Keratinocyte (primary cell): ENCODE data around the gene GPR34. TPM values are rescaled to one million over a fixed set of nuclear protein-coding genes. Genes with fewer than 3 reads are reported as not detected.

Experiments used
- DNase-seq: peaks from one replicate; pipeline ENCODE4 v3.0.0-alpha.2; 2011; ENCODE audit warnings: low read depth, missing footprints, low spot score
- FAIRE-seq: peaks from 2 replicates; lab custom pipeline; 2011; peaks lifted over from hg19 to GRCh38; lab: Jason Lieb, UNC
- H2AFZ ChIP-seq: 2 replicates; pipeline ENCODE4 v1.6.0; 2012; ENCODE audit warnings: low read length, control low read depth, inconsistent platforms; ENCODE audit not compliant: control insufficient read depth
- H3K27ac ChIP-seq: 2 replicates; pipeline ENCODE4 v1.5.1; 2011; ENCODE audit warnings: low read length; ENCODE audit not compliant: control insufficient read depth, insufficient read depth
- H3K27me3 ChIP-seq: 3 replicates; pipeline ENCODE4 v1.6.0; 2011; ENCODE audit warnings: low read length; ENCODE audit not compliant: control insufficient read depth, insufficient read depth; ENCODE audit errors: extremely low read depth
- H3K36me3 ChIP-seq, 2 experiments: 2 replicates in 1 of 2; 3 replicates in 1 of 2; pipeline ENCODE4 v1.5.1; 2011; ENCODE audit warnings: low read length in 2 of 2, mild to moderate bottlenecking in 1 of 2; ENCODE audit not compliant: control insufficient read depth in 2 of 2, insufficient read depth in 2 of 2; ENCODE audit errors: extremely low read depth in 1 of 2
- H3K4me1 ChIP-seq: 3 replicates; pipeline ENCODE4 v1.5.1; 2011; ENCODE audit warnings: low read length; ENCODE audit not compliant: control insufficient read depth, insufficient read depth; ENCODE audit errors: extremely low read depth
- H3K4me2 ChIP-seq: 3 replicates; pipeline ENCODE4 v1.6.0; 2011; ENCODE audit warnings: low read depth, low read length; ENCODE audit not compliant: control insufficient read depth, insufficient read depth; ENCODE audit errors: extremely low read depth
- H3K4me3 ChIP-seq, 3 experiments: fragments of 200-600 bp in 1 of 3; sonication (generic) in 1 of 3; 2 replicates in 2 of 3; 3 replicates in 1 of 3; pipeline ENCODE4 v1.5.1; 2011 to 2016; ENCODE audit warnings: low read length in 3 of 3, mild to moderate bottlenecking in 3 of 3, control low read depth in 2 of 3, inconsistent platforms in 1 of 3, low read depth in 1 of 3, mixed read lengths in 1 of 3, mixed run types in 1 of 3, moderate library complexity in 1 of 3; ENCODE audit not compliant: control insufficient read depth in 2 of 3, insufficient read depth in 2 of 3; ENCODE audit errors: extremely low read depth in 1 of 3
- H3K79me2 ChIP-seq: 2 replicates; pipeline ENCODE4 v1.6.0; 2012; ENCODE audit warnings: low read length; ENCODE audit not compliant: control insufficient read depth, insufficient read depth
- H3K9ac ChIP-seq: 3 replicates; pipeline ENCODE4 v1.6.0; 2011; ENCODE audit warnings: low read length; ENCODE audit not compliant: control insufficient read depth, insufficient read depth; ENCODE audit errors: extremely low read depth
- H3K9me1 ChIP-seq: 3 replicates; pipeline ENCODE4 v1.6.0; 2011; ENCODE audit warnings: low read length; ENCODE audit not compliant: control insufficient read depth, insufficient read depth; ENCODE audit errors: extremely low read depth
- H3K9me3 ChIP-seq: 2 replicates; pipeline ENCODE4 v1.5.1; 2012; ENCODE audit warnings: low read depth, low read length; ENCODE audit not compliant: control insufficient read depth
- H4K20me1 ChIP-seq: 3 replicates; pipeline ENCODE4 v1.6.0; 2011; ENCODE audit warnings: low read length; ENCODE audit not compliant: control insufficient read depth, insufficient read depth; ENCODE audit errors: extremely low read depth
- EZH2 ChIP-seq: IDR thresholded peaks from one replicate; pipeline ENCODE4 v1.6.1; 2012; ENCODE audit warnings: inconsistent platforms, mild to moderate bottlenecking, low read length, moderate library complexity
- dilution Hi-C: fragments of 300-500 bp; cut with MboI; formaldehyde crosslinking; loops from one replicate; pipeline ENCODE4 v1.7.0; 2020; ENCODE audit warnings: low sequenced_read_pairs; ENCODE audit not compliant: extremely low pct_ligation_motif_present
- polyA plus RNA-seq, 5 experiments: library from polyadenylated mRNA; depleted of rRNA in 3 of 5; stranded (reverse) in 3 of 5; stranded (forward) in 1 of 5; unstranded in 1 of 5; fragments of >200 nt; gene quantifications; 1 replicate in 1 of 5; 2 replicates in 3 of 5; 3 replicates in 1 of 5; pipeline versions ENCODE4 v1.2.1 to v1.2.3, GENCODE V29; 2011 to 2012; ENCODE audit warnings: missing spikeins in 2 of 5, low read depth in 1 of 5, low replicate concordance in 1 of 5
- TF ChIP-seq, protein P1 (sequence below), 3 experiments: IDR thresholded peaks in 1 of 3; conservative IDR thresholded peaks in 1 of 3; optimal IDR thresholded peaks in 1 of 3; 2 replicates in 2 of 3; 3 replicates in 1 of 3; pipeline versions ENCODE3 to v1.5.1; 2011; ENCODE audit warnings: low read length in 3 of 3, mild to moderate bottlenecking in 3 of 3, moderate library complexity in 2 of 3, control low read depth in 1 of 3, inconsistent platforms in 1 of 3; ENCODE audit not compliant: insufficient read depth in 2 of 3; ENCODE audit errors: extremely low read depth in 1 of 3

The GPR34 gene
- polyA plus RNA-seq, 1 donor (not counting 4 experiments of a cell fraction or from before 2014, with no cell fraction given) = not detected

DNA sequence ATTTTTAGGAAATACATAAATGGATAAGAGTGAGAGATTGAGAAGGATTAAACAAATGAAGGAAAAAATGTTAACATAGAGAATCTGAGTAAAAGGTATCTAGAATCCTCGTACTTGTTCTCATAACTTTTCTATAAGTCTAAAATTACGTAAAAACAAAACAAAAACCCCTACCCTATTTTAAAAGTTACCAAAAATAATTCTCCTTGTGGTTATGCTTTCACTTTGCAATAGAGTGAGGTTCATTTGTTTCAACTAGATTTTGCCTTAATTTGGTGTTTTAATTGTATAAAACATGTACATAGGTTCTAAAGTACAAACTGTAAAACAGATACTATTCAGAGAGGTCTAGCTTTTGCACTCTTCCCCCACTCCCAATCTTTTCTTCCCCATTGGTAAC is 3.8 kb upstream of the GPR34 start:
- H3K9me3 ChIP-seq = no peaks in the 10 kb centered on the region
- H3K36me3 ChIP-seq = no peaks in the 10 kb centered on the region
- H3K9me1 ChIP-seq = no peaks in the 10 kb centered on the region
- no peak overlapping the region for H3K4me2 ChIP-seq
- H3K27me3 ChIP-seq = no peaks in the 10 kb centered on the region
- no peak overlapping the region for H3K9ac ChIP-seq
- no peaks in the 10 kb centered on the region for H3K79me2 ChIP-seq
- H3K27ac ChIP-seq = no peak overlapping the region
- no peaks in the 10 kb centered on the region for H4K20me1 ChIP-seq
- H2AFZ ChIP-seq = no peak overlapping the region
- dilution Hi-C loops = no loop called here
- DNase-seq = no peak
- no peak for FAIRE-seq
- TF ChIP-seq, protein P1, sequence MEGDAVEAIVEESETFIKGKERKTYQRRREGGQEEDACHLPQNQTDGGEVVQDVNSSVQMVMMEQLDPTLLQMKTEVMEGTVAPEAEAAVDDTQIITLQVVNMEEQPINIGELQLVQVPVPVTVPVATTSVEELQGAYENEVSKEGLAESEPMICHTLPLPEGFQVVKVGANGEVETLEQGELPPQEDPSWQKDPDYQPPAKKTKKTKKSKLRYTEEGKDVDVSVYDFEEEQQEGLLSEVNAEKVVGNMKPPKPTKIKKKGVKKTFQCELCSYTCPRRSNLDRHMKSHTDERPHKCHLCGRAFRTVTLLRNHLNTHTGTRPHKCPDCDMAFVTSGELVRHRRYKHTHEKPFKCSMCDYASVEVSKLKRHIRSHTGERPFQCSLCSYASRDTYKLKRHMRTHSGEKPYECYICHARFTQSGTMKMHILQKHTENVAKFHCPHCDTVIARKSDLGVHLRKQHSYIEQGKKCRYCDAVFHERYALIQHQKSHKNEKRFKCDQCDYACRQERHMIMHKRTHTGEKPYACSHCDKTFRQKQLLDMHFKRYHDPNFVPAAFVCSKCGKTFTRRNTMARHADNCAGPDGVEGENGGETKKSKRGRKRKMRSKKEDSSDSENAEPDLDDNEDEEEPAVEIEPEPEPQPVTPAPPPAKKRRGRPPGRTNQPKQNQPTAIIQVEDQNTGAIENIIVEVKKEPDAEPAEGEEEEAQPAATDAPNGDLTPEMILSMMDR (optimal IDR thresholded peaks at IDR 0.05 in 1 of 3, IDR thresholded peaks at IDR 0.05 in 1 of 3, conservative IDR thresholded peaks at IDR 0.05 in 1 of 3; ENCODE audit: extremely low read depth in 1 of 3, insufficient read depth in 2 of 3, low read length in 3 of 3) = no peak
- TF ChIP-seq EZH2 = no peak
- H3K4me1 ChIP-seq = no peaks in the 10 kb centered on the region
- H3K4me3 ChIP-seq = no peak overlapping the region

DNA sequence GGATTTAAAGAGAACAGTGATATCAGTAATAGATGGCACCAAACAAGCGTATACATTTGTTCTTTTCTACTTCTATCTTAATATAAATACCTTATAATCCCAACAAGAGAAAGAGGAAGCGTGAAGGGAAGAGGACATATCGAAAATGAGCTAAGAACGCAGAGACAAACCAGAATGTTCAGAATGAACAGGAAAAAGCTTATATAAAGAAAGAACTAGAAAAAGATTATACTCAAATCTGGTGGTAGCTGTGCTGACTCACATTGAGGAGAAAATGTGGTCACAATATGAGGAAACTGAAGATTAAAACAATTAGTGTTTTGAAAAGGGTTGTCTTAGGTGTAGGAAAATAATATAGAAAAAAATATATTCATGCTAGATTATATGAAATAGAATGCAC is 2.0 kb upstream of the GPR34 start:
- FAIRE-seq = no peak

More for the DNA sequence above, 2.0 kb upstream of the GPR34 start:
- H3K9me3 ChIP-seq = no peaks in the 10 kb centered on the region
- H3K27me3 ChIP-seq = no peaks in the 10 kb centered on the region
- no peaks in the 10 kb centered on the region for H3K36me3 ChIP-seq
- no peaks in the 10 kb centered on the region for H4K20me1 ChIP-seq
- DNase-seq = no peak
- no peak overlapping the region for H3K27ac ChIP-seq
- no peaks in the 10 kb centered on the region for H3K9me1 ChIP-seq
- H3K9ac ChIP-seq = no peak overlapping the region
- no peak for TF ChIP-seq EZH2
- TF ChIP-seq, protein P1 (optimal IDR thresholded peaks at IDR 0.05 in 1 of 3, IDR thresholded peaks at IDR 0.05 in 1 of 3, conservative IDR thresholded peaks at IDR 0.05 in 1 of 3; ENCODE audit: extremely low read depth in 1 of 3, insufficient read depth in 2 of 3, low read length in 3 of 3) = no peak
- no peak overlapping the region for H3K4me3 ChIP-seq
- H3K4me2 ChIP-seq = no peak overlapping the region
- dilution Hi-C loops = no loop called here
- no peaks in the 10 kb centered on the region for H3K79me2 ChIP-seq
- H2AFZ ChIP-seq = no peak overlapping the region
- no peaks in the 10 kb centered on the region for H3K4me1 ChIP-seq
